Omental fat pad (tissue), 4 donors: ENCODE results near the gene ANTKMT. TPM values are rescaled to one million over a fixed set of nuclear protein-coding genes. Genes with fewer than 3 reads are reported as not detected.
"Not testable (repeated sequence)": the region's sequence is repeated elsewhere in the genome, so short reads cannot be mapped to it uniquely, and the experiment has no call there.

Source experiments
- ATAC-seq: fragments of 150-250 bp; one replicate; pipeline ENCODE4 v1.9.1; 2016; ENCODE audit warnings: mild to moderate bottlenecking, moderate library complexity; ENCODE audit not compliant: low FRiP score
- DNase-seq: peaks from one replicate; pipeline ENCODE4 v3.0.0-alpha.2; 2019; ENCODE audit warnings: low spot score
- total RNA-seq, 4 donors: library from RNA; depleted of rRNA; stranded (reverse); fragments of >200 nt; gene quantifications; one replicate each; pipeline ENCODE4 v1.1.0, GENCODE V29; 2016
- TF ChIP-seq, protein P1 (sequence below), 3 donors: fragments of 450-650 bp; IDR thresholded peaks; one replicate each; pipeline ENCODE4 v1.5.1; 2016 to 2017; ENCODE audit warnings: antibody characterized with exemption in 3 of 3, mild to moderate bottlenecking in 3 of 3, moderate library complexity in 2 of 3

ANTKMT gene
- total RNA-seq, 4 donors from 2014 or later: 21.9 to 45.4 (median 36.2) TPM

DNA sequence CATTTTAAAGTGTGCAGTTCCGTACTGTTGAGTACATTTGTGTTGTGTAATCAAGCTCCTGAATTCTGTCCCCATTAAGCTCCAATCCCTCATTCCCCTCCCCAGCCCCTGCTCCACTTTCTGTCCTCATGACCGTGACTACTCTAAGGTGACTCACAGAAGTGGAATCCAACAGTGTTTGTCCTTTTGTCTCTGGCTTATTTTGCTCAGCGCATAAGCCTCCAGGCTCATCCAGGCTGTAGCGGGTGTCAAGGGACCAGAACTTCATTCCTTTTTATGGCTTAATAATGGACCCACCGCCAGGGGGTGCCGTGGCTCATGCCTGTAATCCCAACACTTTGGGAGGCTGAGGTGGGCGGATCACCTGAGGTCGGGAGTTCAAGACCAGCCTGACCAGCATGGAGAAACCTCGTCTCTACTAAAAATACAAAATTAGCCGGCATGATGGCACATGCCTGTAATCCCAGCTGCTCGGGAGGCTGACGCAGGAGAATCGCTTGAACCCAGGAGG lies 8.2 kb upstream of the ANTKMT start:
- ATAC-seq, DNase-seq: not testable (repeated sequence)
- TF ChIP-seq, protein P1, sequence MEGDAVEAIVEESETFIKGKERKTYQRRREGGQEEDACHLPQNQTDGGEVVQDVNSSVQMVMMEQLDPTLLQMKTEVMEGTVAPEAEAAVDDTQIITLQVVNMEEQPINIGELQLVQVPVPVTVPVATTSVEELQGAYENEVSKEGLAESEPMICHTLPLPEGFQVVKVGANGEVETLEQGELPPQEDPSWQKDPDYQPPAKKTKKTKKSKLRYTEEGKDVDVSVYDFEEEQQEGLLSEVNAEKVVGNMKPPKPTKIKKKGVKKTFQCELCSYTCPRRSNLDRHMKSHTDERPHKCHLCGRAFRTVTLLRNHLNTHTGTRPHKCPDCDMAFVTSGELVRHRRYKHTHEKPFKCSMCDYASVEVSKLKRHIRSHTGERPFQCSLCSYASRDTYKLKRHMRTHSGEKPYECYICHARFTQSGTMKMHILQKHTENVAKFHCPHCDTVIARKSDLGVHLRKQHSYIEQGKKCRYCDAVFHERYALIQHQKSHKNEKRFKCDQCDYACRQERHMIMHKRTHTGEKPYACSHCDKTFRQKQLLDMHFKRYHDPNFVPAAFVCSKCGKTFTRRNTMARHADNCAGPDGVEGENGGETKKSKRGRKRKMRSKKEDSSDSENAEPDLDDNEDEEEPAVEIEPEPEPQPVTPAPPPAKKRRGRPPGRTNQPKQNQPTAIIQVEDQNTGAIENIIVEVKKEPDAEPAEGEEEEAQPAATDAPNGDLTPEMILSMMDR (IDR thresholded peaks at IDR 0.05): peak in 1 of 3 donors; percentile 28

DNA sequence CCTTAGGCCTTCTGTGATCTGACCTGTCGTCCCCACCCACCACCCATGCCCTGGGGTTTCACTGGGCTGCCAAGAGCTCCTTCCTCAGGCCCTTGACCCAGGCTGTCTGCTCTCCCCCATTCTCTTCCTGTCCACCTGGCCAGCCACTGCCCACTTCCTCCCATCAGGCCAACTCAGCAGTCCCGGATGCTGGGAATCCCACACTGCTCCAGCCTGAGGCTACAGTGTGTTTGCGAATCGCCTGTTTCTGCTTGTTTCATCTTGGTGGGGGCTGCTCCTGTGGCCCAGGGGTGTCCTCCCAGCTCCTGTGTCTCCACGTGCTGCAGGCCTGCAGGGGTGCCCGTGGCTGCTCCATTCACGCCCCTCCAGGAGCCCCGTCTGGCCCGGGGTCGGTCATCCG lies 6.9 kb upstream of the ANTKMT start:
- TF ChIP-seq, protein P1 (IDR thresholded peaks at IDR 0.05): no peak
- ATAC-seq (no peak), DNase-seq (no peak)

DNA sequence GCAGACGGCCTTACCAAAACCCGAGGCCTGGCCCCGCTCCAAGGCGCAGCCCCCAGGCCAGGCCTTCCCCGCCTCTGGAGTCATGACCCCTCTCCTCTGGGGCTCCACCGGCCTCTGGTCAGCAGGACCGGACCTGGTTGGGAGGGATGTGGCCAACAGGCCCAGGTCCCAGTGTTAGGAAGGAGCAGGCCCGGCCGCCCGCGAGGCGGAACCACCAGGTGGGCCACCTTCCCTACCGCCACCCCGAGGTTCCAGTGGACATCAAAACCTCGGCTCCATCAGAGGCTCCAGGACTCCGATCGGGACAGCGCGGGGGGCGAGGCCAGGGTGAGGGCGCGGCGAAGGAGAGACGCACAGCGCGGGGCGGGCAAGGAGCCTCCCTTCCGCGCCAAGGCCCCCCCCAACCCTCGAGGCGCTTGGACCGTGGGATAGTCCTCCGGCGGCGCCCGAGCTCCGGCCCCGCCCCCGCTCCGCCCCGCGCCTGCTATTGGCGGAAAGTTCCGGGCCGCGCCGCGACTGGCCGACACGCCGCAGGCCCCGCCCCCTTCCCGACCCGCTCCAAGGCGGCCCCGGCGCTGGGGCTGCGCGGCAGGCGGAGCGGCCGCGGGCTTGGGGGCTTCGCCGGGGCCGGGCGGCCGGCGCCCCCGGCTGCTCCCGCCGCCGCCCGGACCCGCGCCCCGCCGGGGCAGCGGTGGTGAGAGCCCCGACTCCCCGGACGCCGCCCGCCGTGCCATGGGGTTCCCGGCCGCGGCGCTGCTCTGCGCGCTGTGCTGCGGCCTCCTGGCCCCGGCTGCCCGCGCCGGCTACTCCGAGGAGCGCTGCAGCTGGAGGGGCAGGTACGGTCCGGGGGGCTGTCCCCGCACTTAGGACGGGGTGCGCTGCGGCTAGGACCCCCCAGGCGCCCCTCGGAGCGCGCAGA lies 6.1 kb upstream of the ANTKMT start, which contains the start of gene METRN:
TSS of gene METRN (plus strand) at position 561 of the 919 bp plus-strand sequence. CDS start at position 733, 172 bp downstream.
- ATAC-seq (peak; percentile 87), DNase-seq (peak; percentile 83)
- TF ChIP-seq, protein P1 (IDR thresholded peaks at IDR 0.05): no peak

DNA sequence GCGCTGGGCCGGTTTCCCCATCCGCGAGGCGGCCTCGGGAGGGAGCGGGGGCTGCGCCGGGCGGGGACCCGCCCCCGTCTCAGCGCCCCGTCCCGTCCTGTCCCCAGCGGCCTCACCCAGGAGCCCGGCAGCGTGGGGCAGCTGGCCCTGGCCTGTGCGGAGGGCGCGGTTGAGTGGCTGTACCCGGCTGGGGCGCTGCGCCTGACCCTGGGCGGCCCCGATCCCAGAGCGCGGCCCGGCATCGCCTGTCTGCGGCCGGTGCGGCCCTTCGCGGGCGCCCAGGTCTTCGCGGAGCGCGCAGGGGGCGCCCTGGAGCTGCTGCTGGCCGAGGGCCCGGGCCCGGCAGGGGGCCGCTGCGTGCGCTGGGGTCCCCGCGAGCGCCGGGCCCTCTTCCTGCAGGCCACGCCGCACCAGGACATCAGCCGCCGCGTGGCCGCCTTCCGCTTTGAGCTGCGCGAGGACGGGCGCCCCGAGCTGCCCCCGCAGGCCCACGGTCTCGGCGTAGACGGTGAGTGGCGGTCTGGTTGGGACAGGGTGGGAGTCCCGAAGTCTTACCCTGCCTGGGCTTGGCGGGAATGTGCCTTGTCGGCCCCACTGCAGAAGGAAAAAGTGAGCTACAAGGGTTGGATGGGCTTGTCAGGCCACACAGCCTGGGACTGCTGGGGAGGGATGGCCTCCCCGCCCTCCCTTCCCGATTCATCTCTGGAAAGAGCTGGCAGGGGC lies 5.3 kb upstream of the ANTKMT start:
- TF ChIP-seq, protein P1 (IDR thresholded peaks at IDR 0.05): no peak
- DNase-seq (no peak), ATAC-seq (peak; percentile 23)

DNA sequence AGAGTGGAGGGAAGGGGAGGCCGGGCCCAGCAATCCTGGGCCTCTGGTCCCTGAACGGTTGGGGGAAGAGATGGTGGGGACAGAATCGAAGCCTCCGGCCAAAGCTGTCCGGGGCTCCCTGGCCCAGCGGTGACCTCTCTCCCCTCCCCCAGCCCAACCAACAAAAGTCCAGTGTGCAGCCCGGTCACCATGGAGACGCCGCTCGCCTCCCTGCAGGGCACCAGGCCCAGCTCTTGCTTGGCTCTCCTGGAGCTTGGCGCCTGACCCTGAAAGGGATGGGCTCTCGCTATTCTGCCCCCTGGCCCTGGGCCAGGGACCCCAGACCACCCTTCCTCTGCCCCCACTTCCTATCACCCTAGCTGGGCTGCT lies 4.8 kb upstream of the ANTKMT start:
- TF ChIP-seq, protein P1 (IDR thresholded peaks at IDR 0.05): no peak
- no peak for ATAC-seq
- DNase-seq: no peak

DNA sequence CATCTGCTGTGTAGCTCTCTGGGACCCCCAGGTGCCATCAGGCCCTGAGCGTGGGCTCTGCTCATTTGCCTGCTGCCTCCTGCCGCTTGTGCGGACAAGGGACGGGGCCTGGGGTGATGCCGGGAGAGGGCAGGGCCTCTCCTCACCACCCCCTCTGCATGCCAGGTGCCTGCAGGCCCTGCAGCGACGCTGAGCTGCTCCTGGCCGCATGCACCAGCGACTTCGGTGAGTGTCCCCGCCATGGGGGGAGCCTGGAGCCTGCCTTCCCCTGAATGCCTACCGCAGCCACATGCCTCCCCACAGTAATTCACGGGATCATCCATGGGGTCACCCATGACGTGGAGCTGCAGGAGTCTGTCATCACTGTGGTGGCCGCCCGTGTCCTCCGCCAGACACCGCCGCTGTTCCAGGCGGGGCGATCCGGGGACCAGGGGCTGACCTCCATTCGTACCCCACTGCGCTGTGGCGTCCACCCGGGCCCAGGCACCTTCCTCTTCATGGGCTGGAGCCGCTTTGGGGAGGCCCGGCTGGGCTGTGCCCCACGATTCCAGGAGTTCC lies 4.1 kb upstream of the ANTKMT start:
- ATAC-seq (no peak), DNase-seq (no peak)
- TF ChIP-seq, protein P1 (IDR thresholded peaks at IDR 0.05): no peak
